CD4-positive, CD25-positive, alpha-beta regulatory T cell (primary cell): ENCODE measurements around the gene SLC7A6OS. TPM values are rescaled to one million over a fixed set of nuclear protein-coding genes. Genes with fewer than 3 reads are reported as not detected.
A peak's percentile ranks its signal among the peaks of the same experiment; 100 is the strongest.

Experiments
- ATAC-seq, 2 donors: fragments of 150-1000 bp; cut with Tn5 transposase; one replicate each; pipeline ENCODE4 v1.10.0; 2021; ENCODE audit warnings: low read depth in 2 of 2, moderate number of reproducible peaks in 2 of 2, moderate library complexity in 1 of 2
- DNase-seq, 3 donors: peaks; one replicate each; pipeline versions ENCODE4 v3.0.0 to v3.0.0-alpha.2; 2012 to 2022; ENCODE audit warnings: mixed read lengths in 1 of 3
- H3K27ac ChIP-seq: one replicate; pipeline ENCODE4 v1.7.0; 2013; ENCODE audit warnings: mild to moderate bottlenecking, low read length; ENCODE audit not compliant: insufficient read depth, poor library complexity, severe bottlenecking
- H3K27me3 ChIP-seq: one replicate; pipeline ENCODE4 v1.7.0; 2013; ENCODE audit warnings: low read length; ENCODE audit not compliant: control insufficient read depth, insufficient read depth
- H3K36me3 ChIP-seq: one replicate; pipeline ENCODE4 v1.7.0; 2013; ENCODE audit warnings: mild to moderate bottlenecking, low read length, moderate library complexity; ENCODE audit not compliant: control insufficient read depth, insufficient read depth
- H3K4me1 ChIP-seq: 2 replicates; pipeline ENCODE4 v1.7.0; 2013; ENCODE audit warnings: mild to moderate bottlenecking, low read length; ENCODE audit not compliant: insufficient read depth, control insufficient read depth, poor library complexity, severe bottlenecking
- H3K4me3 ChIP-seq: one replicate; pipeline ENCODE4 v1.7.0; 2013; ENCODE audit warnings: low read depth, mild to moderate bottlenecking, low read length, moderate library complexity
- H3K9me3 ChIP-seq, 2 experiments: 1 replicate in 1 of 2; 2 replicates in 1 of 2; pipeline ENCODE4 v1.7.0; 2013; ENCODE audit warnings: low read length in 2 of 2, mild to moderate bottlenecking in 1 of 2, moderate library complexity in 1 of 2; ENCODE audit not compliant: control insufficient read depth in 2 of 2
- H3K27ac Mint-ChIP-seq, 3 donors: one replicate each; pipeline ENCODE4 v1.8.0; 2020 to 2022; ENCODE audit warnings: mild to moderate bottlenecking in 3 of 3, mixed read lengths in 3 of 3, moderate library complexity in 2 of 3
- H3K27me3 Mint-ChIP-seq: one replicate; pipeline ENCODE4 v1.8.0; 2022; ENCODE audit warnings: mild to moderate bottlenecking, mixed read lengths
- H3K36me3 Mint-ChIP-seq: one replicate; pipeline ENCODE4 v1.8.0; 2020; ENCODE audit warnings: mixed read lengths
- H3K4me1 Mint-ChIP-seq, 4 donors: one replicate each; pipeline ENCODE4 v1.8.0; 2020 to 2022; ENCODE audit warnings: mixed read lengths in 4 of 4, mild to moderate bottlenecking in 1 of 4
- H3K4me3 Mint-ChIP-seq, 4 donors: one replicate each; pipeline ENCODE4 v1.8.0; 2020 to 2022; ENCODE audit warnings: mild to moderate bottlenecking in 4 of 4, mixed read lengths in 4 of 4, moderate library complexity in 3 of 4
- H3K9me3 Mint-ChIP-seq, 7 donors: one replicate each; pipeline ENCODE4 v1.8.0; 2020 to 2022; ENCODE audit warnings: mixed read lengths in 7 of 7, mild to moderate bottlenecking in 3 of 7, moderate library complexity in 2 of 7
- polyA plus RNA-seq, 4 donors: library from polyadenylated mRNA; unstranded; fragments of 300-500 nt; fragmentation: Illumina TruSeq; gene quantifications; one replicate each; pipeline ENCODE4 v1.2.3, GENCODE V29; 2021
- total RNA-seq: library from RNA; stranded (reverse); gene quantifications from one replicate; pipeline ENCODE4 v1.2.3, GENCODE V29; 2022

The SLC7A6OS gene
- total and polyA plus RNA-seq, 5 donors from 2014 or later, result 23.7 to 38.4 (median 27.6) TPM

DNA sequence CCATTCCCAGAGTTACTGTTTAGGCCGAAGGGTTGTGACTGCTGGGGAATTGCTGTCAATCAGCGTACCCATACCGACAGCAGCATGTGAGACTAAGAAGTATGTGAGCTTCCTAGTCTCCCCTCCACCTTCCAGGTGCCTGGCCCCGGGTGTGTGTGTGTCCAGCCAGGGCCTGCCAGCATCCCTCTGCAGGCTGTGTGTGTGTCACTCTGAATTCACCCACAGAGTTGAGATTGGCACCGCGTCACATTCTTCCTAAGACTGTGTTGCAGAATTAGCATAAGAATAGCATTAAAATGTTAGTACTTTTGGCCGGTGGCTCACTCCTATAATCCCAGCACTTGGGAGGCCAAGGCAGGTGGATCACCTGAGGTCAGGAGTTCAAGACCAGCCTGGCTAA is 31.9 kb upstream of the SLC7A6OS start:
- DNase-seq (no peak), ATAC-seq (no peak)
- peaks cover 0 to 3% (median 1%) of the 10 kb centered on the region in 4 donors for H3K4me1 Mint-ChIP-seq
- Histone ChIP-seq H3K4me3 (no peak overlapping the region), H3K9me3 (no peaks in the 10 kb centered on the region), H3K27ac (no peak overlapping the region), H3K4me1 (no peaks in the 10 kb centered on the region), H3K36me3 (peaks cover 77% of the 10 kb centered on the region), H3K27me3 (no peaks in the 10 kb centered on the region)
- no peak overlapping the region for H3K4me3 Mint-ChIP-seq
- H3K9me3 Mint-ChIP-seq, result no peaks in the 10 kb centered on the region
- H3K27me3 Mint-ChIP-seq, result no peaks in the 10 kb centered on the region
- H3K27ac Mint-ChIP-seq, result no peak overlapping the region
- H3K36me3 Mint-ChIP-seq, result peaks cover 54% of the 10 kb centered on the region

DNA sequence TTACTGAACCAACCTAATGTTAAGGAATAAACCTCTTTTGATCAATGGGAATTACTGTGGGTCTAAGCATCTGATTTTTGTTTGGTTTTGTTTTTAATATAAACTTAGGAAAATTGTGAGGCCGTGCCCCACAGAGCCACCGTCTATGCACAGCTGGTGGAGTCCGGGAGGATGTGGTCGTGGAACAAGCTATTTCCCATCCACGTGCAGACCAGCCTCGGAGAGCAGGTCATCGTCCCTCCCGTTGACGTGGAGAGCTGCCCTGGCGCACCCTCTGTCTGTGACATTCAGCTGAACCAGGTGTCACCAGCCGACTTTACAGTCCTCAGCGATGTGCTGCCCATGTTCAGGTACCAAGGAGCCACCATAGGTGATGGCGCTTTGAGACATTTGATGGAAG is 28.5 kb upstream of the SLC7A6OS start:
- H3K9me3 Mint-ChIP-seq, result no peaks in the 10 kb centered on the region
- ATAC-seq, result no peak
- no peaks in the 10 kb centered on the region for H3K27me3 Mint-ChIP-seq
- no peaks in the 10 kb centered on the region for H3K9me3 ChIP-seq
- H3K36me3 Mint-ChIP-seq, result peaks cover 55% of the 10 kb centered on the region
- no peak overlapping the region for H3K4me3 ChIP-seq
- no peak overlapping the region for H3K27ac Mint-ChIP-seq
- H3K36me3 ChIP-seq, result peaks cover 57% of the 10 kb centered on the region
- DNase-seq, result no peak
- H3K4me3 Mint-ChIP-seq, result no peak overlapping the region
- no peak overlapping the region for H3K27ac ChIP-seq
- no peaks in the 10 kb centered on the region for H3K4me1 ChIP-seq
- no peaks in the 10 kb centered on the region for H3K27me3 ChIP-seq
- H3K4me1 Mint-ChIP-seq, result peaks cover 0 to 4% (median under 1%) of the 10 kb centered on the region in 4 donors

- Mint-ChIP-seq H3K4me3 (no peak overlapping the region), H3K27me3 (no peaks in the 10 kb centered on the region), H3K9me3 (no peaks in the 10 kb centered on the region), H3K36me3 (peaks cover 57% of the 10 kb centered on the region), H3K27ac (no peak overlapping the region), H3K4me1 (peaks cover 0 to 4% (median 2%) of the 10 kb centered on the region in 4 donors)
- no peaks in the 10 kb centered on the region for H3K4me1 ChIP-seq
- H3K36me3 ChIP-seq, result peaks cover 51% of the 10 kb centered on the region
- no peaks in the 10 kb centered on the region for H3K9me3 ChIP-seq
- ATAC-seq (no peak), DNase-seq (no peak)
- H3K4me3 ChIP-seq, result no peak overlapping the region
- no peaks in the 10 kb centered on the region for H3K27me3 ChIP-seq
- no peak overlapping the region for H3K27ac ChIP-seq
These were observed 27.8 kb upstream of the SLC7A6OS start for GRCh38 chr16:68338326-68339119.

GRCh38 chr16:68335175-68335574 is 24.4 kb upstream of the SLC7A6OS start:
- no peak overlapping the region for H3K4me3 Mint-ChIP-seq
- no peak for ATAC-seq
- DNase-seq, result no peak
- Histone ChIP-seq H3K36me3 (peaks cover 31% of the 10 kb centered on the region), H3K27me3 (no peaks in the 10 kb centered on the region), H3K27ac (no peak overlapping the region), H3K4me3 (no peak overlapping the region), H3K9me3 (no peaks in the 10 kb centered on the region), H3K4me1 (peaks cover 11% of the 10 kb centered on the region)
- no peaks in the 10 kb centered on the region for H3K9me3 Mint-ChIP-seq
- H3K4me1 Mint-ChIP-seq, result peaks cover 9 to 16% (median 13%) of the 10 kb centered on the region in 4 donors
- H3K27me3 Mint-ChIP-seq, result no peaks in the 10 kb centered on the region
- H3K36me3 Mint-ChIP-seq, result peaks cover 47% of the 10 kb centered on the region
- H3K27ac Mint-ChIP-seq, result peak overlapping the region in 1 of 3 donors; percentile 11

- Mint-ChIP-seq H3K9me3 (no peaks in the 10 kb centered on the region), H3K36me3 (peaks cover 36% of the 10 kb centered on the region)
These were observed 21.8 kb upstream of the SLC7A6OS start for GRCh38 chr16:68332411-68333121.

DNA sequence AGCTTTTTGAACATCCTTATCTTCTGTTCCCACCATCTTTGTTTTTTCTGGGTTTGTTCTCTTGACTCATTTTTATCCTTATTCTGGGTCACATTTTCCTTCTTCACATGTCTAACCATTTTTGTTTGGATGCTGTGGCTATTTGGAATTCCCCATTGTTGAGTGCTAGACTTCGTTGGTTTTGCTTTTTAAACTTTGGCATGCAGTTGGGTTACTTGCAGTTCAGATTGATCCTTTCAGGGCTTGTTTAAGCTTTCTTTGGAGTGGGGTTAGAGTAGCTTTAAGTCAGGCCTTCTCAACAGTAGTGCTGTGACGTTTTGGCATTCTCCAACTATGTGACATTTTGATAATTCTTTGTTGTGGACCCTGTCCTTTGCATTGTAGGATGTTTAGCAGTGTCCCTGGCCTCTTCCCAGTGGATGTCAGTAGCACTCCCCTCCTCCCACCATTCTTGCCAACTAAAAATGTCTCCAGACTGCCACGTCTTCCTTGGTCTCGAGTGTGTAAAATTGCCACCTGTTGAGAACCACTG is 21.2 kb upstream of the SLC7A6OS start:
- no peak overlapping the region for H3K27ac ChIP-seq
- DNase-seq (no peak), ATAC-seq (no peak)
- H3K9me3 Mint-ChIP-seq, result peaks cover 0 to 1% (median 0%) of the 10 kb centered on the region in 7 donors
- peaks cover 15 to 26% (median 22%) of the 10 kb centered on the region in 4 donors for H3K4me1 Mint-ChIP-seq
- no peak overlapping the region for H3K4me3 ChIP-seq
- peaks cover 6% of the 10 kb centered on the region for H3K36me3 ChIP-seq
- H3K9me3 ChIP-seq, result no peaks in the 10 kb centered on the region
- peaks cover 11% of the 10 kb centered on the region for H3K4me1 ChIP-seq
- no peaks in the 10 kb centered on the region for H3K27me3 Mint-ChIP-seq
- peaks cover 30% of the 10 kb centered on the region for H3K36me3 Mint-ChIP-seq
- H3K4me3 Mint-ChIP-seq, result peak overlapping the region in 2 of 4 donors; percentile 9 to 71
- no peaks in the 10 kb centered on the region for H3K27me3 ChIP-seq
- H3K27ac Mint-ChIP-seq, result peak overlapping the region; percentile 86 to 88 (median 88)

More at GRCh38 chr16:68332411-68333121, 21.8 kb upstream of the SLC7A6OS start:
- no peak overlapping the region for H3K4me3 ChIP-seq
- no peak overlapping the region for H3K27ac ChIP-seq
- peak in 1 of 3 donors; percentile 77 for DNase-seq
- no peaks in the 10 kb centered on the region for H3K27me3 ChIP-seq
- peaks cover 11% of the 10 kb centered on the region for H3K4me1 ChIP-seq
- ATAC-seq, result peak; percentile 50 to 57
- H3K9me3 ChIP-seq, result no peaks in the 10 kb centered on the region
- H3K4me3 Mint-ChIP-seq, result peak overlapping the region in 2 of 4 donors; percentile 9 to 71
- peaks cover 6% of the 10 kb centered on the region for H3K36me3 ChIP-seq
- H3K4me1 Mint-ChIP-seq, result peaks cover 15 to 24% (median 22%) of the 10 kb centered on the region in 4 donors
- peak overlapping the region; percentile 86 to 88 (median 88) for H3K27ac Mint-ChIP-seq
- no peaks in the 10 kb centered on the region for H3K27me3 Mint-ChIP-seq

DNA sequence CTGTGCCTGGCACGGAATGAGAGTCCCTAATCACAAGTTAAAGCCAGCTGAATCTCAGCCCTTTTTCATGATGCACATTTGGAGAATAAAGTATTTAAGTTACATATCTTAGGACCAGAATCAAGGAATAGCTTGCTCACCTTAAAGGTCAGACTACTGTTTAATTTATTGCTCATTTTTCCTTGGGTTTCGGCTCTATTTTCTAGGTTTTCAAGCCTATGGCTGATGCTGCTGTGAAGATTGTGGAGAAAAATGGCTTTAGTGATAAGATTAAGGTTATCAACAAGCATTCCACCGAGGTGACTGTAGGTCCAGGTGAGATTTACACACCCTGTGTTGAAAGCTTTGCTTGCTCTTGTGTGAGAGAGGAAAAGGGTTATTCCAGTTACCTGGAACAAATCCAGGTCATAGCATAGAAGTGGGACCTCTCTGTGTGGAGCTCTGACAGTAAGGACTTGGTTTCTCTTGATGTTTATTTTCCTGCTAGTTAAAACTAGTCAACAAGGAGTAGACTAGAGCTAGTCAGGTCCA is 18.2 kb upstream of the SLC7A6OS start:
- no peak for DNase-seq
- peaks cover 0 to 1% (median 0%) of the 10 kb centered on the region in 7 donors for H3K9me3 Mint-ChIP-seq
- H3K27me3 Mint-ChIP-seq, result no peaks in the 10 kb centered on the region
- ATAC-seq, result no peak
- Histone ChIP-seq H3K9me3 (no peaks in the 10 kb centered on the region), H3K27me3 (no peaks in the 10 kb centered on the region), H3K36me3 (peaks cover 22% of the 10 kb centered on the region), H3K4me1 (peaks cover 11% of the 10 kb centered on the region), H3K4me3 (no peak overlapping the region), H3K27ac (no peak overlapping the region)
- H3K36me3 Mint-ChIP-seq, result peaks cover 21% of the 10 kb centered on the region
- peaks cover 13 to 24% (median 20%) of the 10 kb centered on the region in 4 donors for H3K4me1 Mint-ChIP-seq
- H3K27ac Mint-ChIP-seq, result no peak overlapping the region
- H3K4me3 Mint-ChIP-seq, result no peak overlapping the region
